ENCODE data around the gene RIPK4. TPM values are rescaled to one million over a fixed set of nuclear protein-coding genes. Genes with fewer than 3 reads are reported as not detected.
"Not testable (repeated sequence)": the region's sequence is repeated elsewhere in the genome, so short reads cannot be mapped to it uniquely, and the experiment has no call there.

The RIPK4 gene
- total RNA-seq, 1 donor from 2014 or later, result 13.7 TPM

DNA sequence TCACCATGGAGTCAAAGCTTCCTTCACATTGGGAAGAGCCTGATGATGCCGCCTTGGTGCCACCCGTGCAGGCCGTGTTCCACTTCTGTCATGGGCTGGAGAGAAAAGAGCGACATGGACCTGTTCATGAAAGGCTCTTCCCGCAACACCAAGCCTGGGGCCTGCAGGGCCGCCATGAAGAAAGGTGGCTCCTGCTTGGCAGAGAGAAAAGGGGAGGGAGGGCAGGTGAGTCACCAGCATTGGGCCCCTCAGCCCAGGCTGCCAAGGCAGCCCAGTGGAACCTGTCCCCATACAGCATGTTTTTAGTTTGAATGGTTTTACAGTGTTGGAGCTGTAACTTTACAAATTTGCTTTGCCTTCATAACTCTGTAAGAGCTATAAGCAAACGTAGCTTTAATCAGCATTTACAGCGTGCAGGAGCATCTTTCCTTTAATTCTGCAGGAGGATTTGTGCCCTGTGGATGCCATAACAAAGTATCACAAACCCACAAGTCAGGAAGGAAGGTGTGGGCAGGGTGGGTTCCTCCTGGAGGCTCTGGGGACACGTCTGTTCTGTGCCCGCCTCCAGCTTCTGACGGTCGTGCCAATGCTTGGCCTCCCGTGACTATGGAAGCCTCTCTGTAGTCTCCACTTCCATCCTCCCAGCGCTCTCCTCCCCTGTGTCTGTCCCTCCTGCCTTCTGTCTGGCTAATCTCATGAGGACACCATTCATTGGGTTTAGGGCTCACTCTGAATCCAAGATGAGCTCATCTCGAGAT is 49.1 kb downstream of the RIPK4 start:
- H3K4me1 Mint-ChIP-seq (ENCODE audit: unreplicated experiment), result peaks cover 40% of the 10 kb centered on the region
- H3K27me3 Mint-ChIP-seq, result no peaks in the 10 kb centered on the region
- no peak for DNase-seq (ENCODE audit: extremely low spot score, unreplicated experiment)
- H3K9me3 Mint-ChIP-seq, result no peaks in the 10 kb centered on the region
- H3K4me3 Mint-ChIP-seq, result no peak overlapping the region
- TF ChIP-seq CTCF (conservative IDR thresholded peaks at IDR 0.05), result no peak
- no peak overlapping the region for H3K27ac Mint-ChIP-seq
- no peaks in the 10 kb centered on the region for H3K36me3 Mint-ChIP-seq

DNA sequence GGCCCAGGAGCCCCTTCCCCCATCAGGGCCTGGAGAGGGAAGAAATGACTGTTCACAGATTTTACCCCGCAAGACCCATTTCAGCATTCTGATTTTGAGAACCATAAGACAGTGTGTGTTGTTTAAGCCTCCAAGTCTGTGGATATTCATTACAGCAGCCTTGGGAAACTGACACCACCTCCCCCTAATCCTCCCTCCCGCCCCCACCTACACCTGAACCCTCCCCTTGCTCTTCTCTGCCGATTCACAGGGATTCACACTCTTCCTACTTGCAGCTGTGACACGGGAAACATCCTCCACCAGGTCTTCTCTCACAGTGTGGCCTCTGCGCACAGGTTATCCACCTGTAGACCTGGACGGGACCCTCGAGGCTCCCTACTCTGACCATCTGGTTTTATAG is 50.1 kb downstream of the RIPK4 start:
- TF ChIP-seq CTCF (conservative IDR thresholded peaks at IDR 0.05), result no peak
- no peak overlapping the region for H3K27ac Mint-ChIP-seq
- DNase-seq (ENCODE audit: extremely low spot score, unreplicated experiment), result no peak
- no peak overlapping the region for H3K4me3 Mint-ChIP-seq
- no peaks in the 10 kb centered on the region for H3K9me3 Mint-ChIP-seq
- H3K4me1 Mint-ChIP-seq (ENCODE audit: unreplicated experiment), result peaks cover 43% of the 10 kb centered on the region
- H3K27me3 Mint-ChIP-seq, result no peaks in the 10 kb centered on the region
- H3K36me3 Mint-ChIP-seq, result no peaks in the 10 kb centered on the region

GRCh38 chr21:41715649-41716281 is 51.1 kb downstream of the RIPK4 start:
- TF ChIP-seq CTCF (conservative IDR thresholded peaks at IDR 0.05), result no peak
- Mint-ChIP-seq H3K36me3 (no peaks in the 10 kb centered on the region), H3K4me3 (peak overlapping the region; percentile 65), H3K9me3 (no peaks in the 10 kb centered on the region), H3K27ac (peak overlapping the region; percentile 88), H3K27me3 (peaks cover 3% of the 10 kb centered on the region), H3K4me1 (ENCODE audit: unreplicated experiment) (peaks cover 49% of the 10 kb centered on the region)
- no peak for DNase-seq (ENCODE audit: extremely low spot score, unreplicated experiment)

GRCh38 chr21:41714299-41714865 is 52.5 kb downstream of the RIPK4 start:
- peaks cover 43% of the 10 kb centered on the region for H3K4me1 Mint-ChIP-seq (ENCODE audit: unreplicated experiment)
- not testable (repeated sequence) for H3K9me3 Mint-ChIP-seq; H3K36me3 Mint-ChIP-seq; H3K27me3 Mint-ChIP-seq; DNase-seq (ENCODE audit: extremely low spot score, unreplicated experiment)
- H3K4me3 Mint-ChIP-seq, result peak overlapping the region; percentile 62
- H3K27ac Mint-ChIP-seq, result peak overlapping the region; percentile 88

GRCh38 chr21:41713495-41714281 is 53.2 kb downstream of the RIPK4 start:
- Mint-ChIP-seq H3K4me1 (ENCODE audit: unreplicated experiment) (peaks cover 43% of the 10 kb centered on the region), H3K27me3 (peaks cover 3% of the 10 kb centered on the region), H3K9me3 (no peaks in the 10 kb centered on the region), H3K36me3 (no peaks in the 10 kb centered on the region), H3K27ac (peak overlapping the region; percentile 88), H3K4me3 (peak overlapping the region; percentile 62)
- no peak for DNase-seq (ENCODE audit: extremely low spot score, unreplicated experiment)
- TF ChIP-seq CTCF (conservative IDR thresholded peaks at IDR 0.05), result no peak

All from type B pancreatic cell (in vitro differentiated cells).